ENCODE results near the gene ZFAND2B.

Gene ZFAND2B

GRCh38 chr2:219204425-219205164 is 2.0 kb upstream of the ZFAND2B start:
- DNase-seq (ENCODE audit: low read depth in 2 of 2, low spot score in 1 of 2): no peak

- no peak for DNase-seq (ENCODE audit: low read depth in 2 of 2, low spot score in 1 of 2)
Observed at GRCh38 chr2:219205165-219205538, 1.4 kb upstream of the ZFAND2B start.

GRCh38 chr2:219205981-219206327 is 628 bp upstream of the ZFAND2B start:
- DNase-seq (ENCODE audit: low read depth in 2 of 2, low spot score in 1 of 2): no peak

GRCh38 chr2:219207134-219207883 is 727 bp downstream of the ZFAND2B start:
- no peak for DNase-seq (ENCODE audit: low read depth in 2 of 2, low spot score in 1 of 2)

- no peak for DNase-seq (ENCODE audit: low read depth in 2 of 2, low spot score in 1 of 2)
Observed at GRCh38 chr2:219207884-219208740, 1.5 kb downstream of the ZFAND2B start.

- DNase-seq (ENCODE audit: low read depth in 2 of 2, low spot score in 1 of 2): no peak
Observed at GRCh38 chr2:219209236-219210195, 2.9 kb downstream of the ZFAND2B start.

GRCh38 chr2:219210196-219210885 is 3.8 kb downstream of the ZFAND2B start:
- DNase-seq (ENCODE audit: low read depth in 2 of 2, low spot score in 1 of 2): no peak

- DNase-seq (ENCODE audit: low read depth in 2 of 2, low spot score in 1 of 2): no peak
Observed at GRCh38 chr2:219210886-219211362, 4.3 kb downstream of the ZFAND2B start.

GRCh38 chr2:219213026-219213415 is 6.4 kb downstream of the ZFAND2B start:
- DNase-seq (ENCODE audit: low read depth in 2 of 2, low spot score in 1 of 2): no peak

GRCh38 chr2:219213486-219214071 is 7.0 kb downstream of the ZFAND2B start:
- DNase-seq (ENCODE audit: low read depth in 2 of 2, low spot score in 1 of 2): no peak

- no peak for DNase-seq (ENCODE audit: low read depth in 2 of 2, low spot score in 1 of 2)
Observed at GRCh38 chr2:219214141-219214540, 7.6 kb downstream of the ZFAND2B start.

- no peak for DNase-seq (ENCODE audit: low read depth in 2 of 2, low spot score in 1 of 2)
Observed at GRCh38 chr2:219214786-219215185, 8.2 kb downstream of the ZFAND2B start.

- no peak for DNase-seq (ENCODE audit: low read depth in 2 of 2, low spot score in 1 of 2)
Observed at GRCh38 chr2:219215871-219216534, 9.4 kb downstream of the ZFAND2B start.

- DNase-seq (ENCODE audit: low read depth in 2 of 2, low spot score in 1 of 2): no peak
Observed at GRCh38 chr2:219216535-219216915, 9.9 kb downstream of the ZFAND2B start.

- no peak for DNase-seq (ENCODE audit: low read depth in 2 of 2, low spot score in 1 of 2)
Observed at GRCh38 chr2:219218217-219218731, 11.7 kb downstream of the ZFAND2B start.

GRCh38 chr2:219218732-219219701 is 12.4 kb downstream of the ZFAND2B start, which contains the start of gene ABCB6:
ABCB6 (minus strand) TSS chr2:219218958; CDS start chr2:219218673, 285 bp downstream.
- DNase-seq (ENCODE audit: low read depth in 2 of 2, low spot score in 1 of 2): peak; percentile 47 to 69

GRCh38 chr2:219219784-219220532 is 13.4 kb downstream of the ZFAND2B start:
- DNase-seq (ENCODE audit: low read depth in 2 of 2, low spot score in 1 of 2): no peak
